ENCODE results near the gene DPYD.

- no peak for TF ChIP-seq CREB1 (CRISPR knock-in tag; IDR thresholded peaks at IDR 0.05)
- TF ChIP-seq RELA (CRISPR knock-in tag; IDR thresholded peaks at IDR 0.05; ENCODE audit: borderline replicate concordance), result no peak
- TF ChIP-seq, protein P1, sequence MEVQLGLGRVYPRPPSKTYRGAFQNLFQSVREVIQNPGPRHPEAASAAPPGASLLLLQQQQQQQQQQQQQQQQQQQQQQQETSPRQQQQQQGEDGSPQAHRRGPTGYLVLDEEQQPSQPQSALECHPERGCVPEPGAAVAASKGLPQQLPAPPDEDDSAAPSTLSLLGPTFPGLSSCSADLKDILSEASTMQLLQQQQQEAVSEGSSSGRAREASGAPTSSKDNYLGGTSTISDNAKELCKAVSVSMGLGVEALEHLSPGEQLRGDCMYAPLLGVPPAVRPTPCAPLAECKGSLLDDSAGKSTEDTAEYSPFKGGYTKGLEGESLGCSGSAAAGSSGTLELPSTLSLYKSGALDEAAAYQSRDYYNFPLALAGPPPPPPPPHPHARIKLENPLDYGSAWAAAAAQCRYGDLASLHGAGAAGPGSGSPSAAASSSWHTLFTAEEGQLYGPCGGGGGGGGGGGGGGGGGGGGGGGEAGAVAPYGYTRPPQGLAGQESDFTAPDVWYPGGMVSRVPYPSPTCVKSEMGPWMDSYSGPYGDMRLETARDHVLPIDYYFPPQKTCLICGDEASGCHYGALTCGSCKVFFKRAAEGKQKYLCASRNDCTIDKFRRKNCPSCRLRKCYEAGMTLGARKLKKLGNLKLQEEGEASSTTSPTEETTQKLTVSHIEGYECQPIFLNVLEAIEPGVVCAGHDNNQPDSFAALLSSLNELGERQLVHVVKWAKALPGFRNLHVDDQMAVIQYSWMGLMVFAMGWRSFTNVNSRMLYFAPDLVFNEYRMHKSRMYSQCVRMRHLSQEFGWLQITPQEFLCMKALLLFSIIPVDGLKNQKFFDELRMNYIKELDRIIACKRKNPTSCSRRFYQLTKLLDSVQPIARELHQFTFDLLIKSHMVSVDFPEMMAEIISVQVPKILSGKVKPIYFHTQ (CRISPR knock-in tag; IDR thresholded peaks at IDR 0.05), result no peak
- TF ChIP-seq CTCF (IDR thresholded peaks at IDR 0.05), result no peak
- no peak for TF ChIP-seq FOXP1 (CRISPR knock-in tag; IDR thresholded peaks at IDR 0.05; ENCODE audit: borderline replicate concordance)
Observed at GRCh38 chr1:97186381-97186780, 734.5 kb downstream of the DPYD start.

Data from WTC11 (cell line).